GM23248 (cell line): ENCODE data around the gene GADD45B. TPM values are rescaled to one million over a fixed set of nuclear protein-coding genes. Genes with fewer than 3 reads are reported as not detected.
A peak's percentile ranks its signal among the peaks of the same experiment; 100 is the strongest.
"Not testable (repeated sequence)": the region's sequence is repeated elsewhere in the genome, so short reads cannot be mapped to it uniquely, and the experiment has no call there.

Experiments
- DNase-seq: peaks from one replicate; pipeline ENCODE4 v3.0.0-alpha.2; 2015
- H2AFZ ChIP-seq: fragments of 200-600 bp; sonication (generic); 2 replicates; pipeline ENCODE4 v1.6.1; 2016; ENCODE audit warnings: antibody characterized with exemption
- H3F3A ChIP-seq: fragments of 200-600 bp; sonication (generic); 2 replicates; pipeline ENCODE4 v1.6.1; 2016; ENCODE audit warnings: mild to moderate bottlenecking, antibody characterized with exemption, mixed run types; ENCODE audit not compliant: insufficient read depth
- H3K27ac ChIP-seq: fragments of 200-600 bp; sonication (generic); 2 replicates; pipeline ENCODE4 v1.5.1; 2016; ENCODE audit warnings: mild to moderate bottlenecking
- H3K27me3 ChIP-seq: fragments of 200-600 bp; sonication (generic); replicated peaks from 2 replicates; pipeline ENCODE4 v1.6.1; 2016; ENCODE audit warnings: mild to moderate bottlenecking; ENCODE audit not compliant: insufficient read depth
- H3K36me3 ChIP-seq: fragments of 200-600 bp; sonication (generic); 2 replicates; pipeline ENCODE4 v1.6.1; 2016; ENCODE audit warnings: low read depth, mild to moderate bottlenecking
- H3K4me1 ChIP-seq: fragments of 200-600 bp; sonication (generic); 2 replicates; pipeline ENCODE4 v1.6.1; 2016; ENCODE audit warnings: mild to moderate bottlenecking; ENCODE audit not compliant: insufficient read depth
- H3K4me2 ChIP-seq: fragments of 200-600 bp; sonication (generic); one replicate; pipeline ENCODE4 v1.6.1; 2016; ENCODE audit warnings: mild to moderate bottlenecking; ENCODE audit not compliant: unreplicated experiment
- H3K4me3 ChIP-seq: fragments of 200-600 bp; sonication (generic); 2 replicates; pipeline ENCODE4 v1.5.1; 2016; ENCODE audit warnings: mild to moderate bottlenecking
- H3K79me2 ChIP-seq: fragments of 200-600 bp; sonication (generic); 2 replicates; pipeline ENCODE4 v1.6.1; 2016; ENCODE audit warnings: mild to moderate bottlenecking; ENCODE audit not compliant: insufficient read depth
- H3K9ac ChIP-seq: fragments of 200-600 bp; sonication (generic); 2 replicates; pipeline ENCODE4 v1.6.1; 2016; ENCODE audit warnings: mild to moderate bottlenecking
- H3K9me2 ChIP-seq: fragments of 200-600 bp; sonication (generic); 2 replicates; pipeline ENCODE4 v1.6.1; 2016; ENCODE audit warnings: mixed run types, mild to moderate bottlenecking, moderate library complexity; ENCODE audit not compliant: insufficient read depth
- H3K9me3 ChIP-seq: fragments of 200-600 bp; sonication (generic); one replicate; pipeline ENCODE4 v1.6.1; 2017; ENCODE audit warnings: low read depth
- H4K20me1 ChIP-seq: fragments of 200-600 bp; sonication (generic); 2 replicates; pipeline ENCODE4 v1.6.0; 2016; ENCODE audit not compliant: insufficient read depth
- EZH2 ChIP-seq: fragments of 200-600 bp; sonication (generic); IDR thresholded peaks from 2 replicates; pipeline ENCODE4 v1.6.1; 2018; ENCODE audit warnings: antibody characterized with exemption, mild to moderate bottlenecking; ENCODE audit not compliant: insufficient read depth, poor library complexity, severe bottlenecking
- EZH2phosphoT487 ChIP-seq: fragments of 200-600 bp; sonication (generic); IDR thresholded peaks from 2 replicates; pipeline ENCODE4 v1.6.1; 2018; ENCODE audit warnings: antibody characterized with exemption, moderate library complexity, mild to moderate bottlenecking, low read depth; ENCODE audit not compliant: insufficient read depth
- WGBS, 2 experiments: methylation state at CpG; one replicate each; pipeline ENCODE4 v1.1.6; 2015 to 2017; ENCODE audit warnings: low lambda C conversion rate in 2 of 2, low coverage in 1 of 2; ENCODE audit errors: missing lambda C conversion rate in 2 of 2; 5-methylcytosine and 5-hydroxymethylcytosine counted together
- in situ Hi-C: fragments of 300-500 bp; cut with MboI; formaldehyde crosslinking; loops from 2 replicates; pipeline ENCODE4 v1.15.0; 2020
- polyA plus RNA-seq: library from polyadenylated mRNA; unstranded; fragments of >200 nt; fragmentation: Nextera tagmentation; extraction: Ambion mirVana; gene quantifications from 2 replicates; pipeline ENCODE4 v1.2.1, GENCODE V29; 2016
- total RNA-seq: library from RNA; depleted of rRNA; stranded (reverse); fragments of >200 nt; shearing (Covaris generic); gene quantifications from 2 replicates; pipeline ENCODE4 v1.2.3, GENCODE V29; 2014

The GADD45B gene
- total and polyA plus RNA-seq, 2 experiments from 2014 or later, result 89.7 to 96.1 TPM

DNA sequence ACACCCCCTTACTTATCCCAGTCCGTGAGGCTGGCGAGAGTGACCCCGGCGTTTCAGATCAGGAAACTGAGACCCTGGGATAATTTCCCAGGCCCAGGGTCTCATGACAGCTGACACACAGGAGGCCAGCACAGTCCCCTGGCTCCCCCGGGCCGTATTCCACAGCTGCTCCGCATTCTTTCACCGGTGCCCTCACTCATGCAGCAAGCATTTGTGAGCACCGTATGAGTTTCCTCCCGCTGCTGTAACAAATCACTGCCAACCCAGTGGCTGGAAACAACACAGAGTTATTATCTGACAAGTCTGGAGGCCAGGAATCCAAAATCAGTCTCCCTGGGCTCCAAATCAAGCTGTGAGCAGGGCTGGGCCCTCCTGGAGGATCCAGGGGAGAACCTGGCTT is 21.3 kb downstream of the GADD45B start:
- no peak for DNase-seq

DNA sequence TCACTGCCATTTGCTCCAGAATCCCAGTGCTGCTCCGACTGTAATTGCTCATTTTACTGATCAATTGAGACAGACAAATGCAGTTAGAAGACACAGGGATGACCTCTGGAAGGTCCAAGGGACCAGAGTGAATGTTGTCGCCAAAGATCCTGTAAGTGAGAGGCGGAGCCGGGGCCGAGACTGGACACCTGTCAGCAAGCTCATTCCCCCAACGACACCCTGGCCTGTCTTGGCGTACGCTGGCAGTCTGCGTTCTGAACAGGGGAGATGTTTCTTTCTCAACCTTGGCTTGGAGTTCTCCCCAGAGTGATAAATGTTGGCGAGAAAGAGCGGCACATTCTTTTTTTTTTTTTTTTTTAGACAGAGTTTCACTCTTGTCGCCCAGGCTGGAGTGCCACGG is 24.2 kb downstream of the GADD45B start:
- no peak for TF ChIP-seq EZH2phosphoT487
- TF ChIP-seq EZH2, result no peak
- peaks cover 30% of the 10 kb centered on the region for H3F3A ChIP-seq

More for the DNA sequence above, 21.3 kb downstream of the GADD45B start:
- Histone ChIP-seq H3K4me2 (no peak overlapping the region), H3F3A (peaks cover 28% of the 10 kb centered on the region), H3K9me2 (no peaks in the 10 kb centered on the region), H3K9me3 (no peaks in the 10 kb centered on the region), H3K4me1 (peaks cover 11% of the 10 kb centered on the region), H3K27me3 (no peaks in the 10 kb centered on the region), H3K27ac (no peak overlapping the region), H3K36me3 (no peaks in the 10 kb centered on the region), H3K79me2 (no peaks in the 10 kb centered on the region), H3K9ac (no peak overlapping the region), H4K20me1 (no peaks in the 10 kb centered on the region), H3K4me3 (no peak overlapping the region), H2AFZ (no peak overlapping the region)
- in situ Hi-C loops, result no loop called here
- TF ChIP-seq EZH2 (no peak), EZH2phosphoT487 (no peak)
- 82 to 87% methylated on average over 10 of the region's 10 CpGs for WGBS, 2 experiments

DNA sequence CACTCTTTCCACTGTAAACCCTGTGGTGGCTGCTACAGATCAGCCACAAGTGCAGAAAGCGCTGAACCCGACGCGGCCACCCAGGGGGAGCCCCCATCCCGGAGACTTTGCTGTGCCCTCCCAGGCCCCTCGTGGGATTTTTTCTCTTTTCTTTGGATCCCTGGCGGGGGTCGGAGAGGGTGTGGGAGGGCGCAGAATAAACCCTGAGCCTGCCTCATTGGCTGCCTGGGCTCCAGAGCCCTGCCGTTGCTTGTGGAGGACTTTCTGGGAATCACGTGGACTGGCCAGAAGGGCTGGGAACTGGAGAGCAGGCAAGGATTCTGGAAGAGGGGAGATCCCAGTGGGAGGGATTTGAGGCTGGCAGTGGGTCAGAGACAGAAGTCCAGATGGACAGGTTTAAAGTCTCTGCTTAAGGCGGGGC is 24.9 kb downstream of the GADD45B start:
- Histone ChIP-seq H4K20me1 (no peaks in the 10 kb centered on the region), H3K9me3 (no peaks in the 10 kb centered on the region), H2AFZ (no peak overlapping the region), H3K4me1 (peaks cover 21% of the 10 kb centered on the region), H3K4me3 (no peak overlapping the region), H3K36me3 (no peaks in the 10 kb centered on the region), H3K27me3 (no peaks in the 10 kb centered on the region), H3F3A (peaks cover 35% of the 10 kb centered on the region), H3K9ac (no peak overlapping the region), H3K79me2 (no peaks in the 10 kb centered on the region), H3K4me2 (no peak overlapping the region), H3K9me2 (no peaks in the 10 kb centered on the region), H3K27ac (no peak overlapping the region)
- DNase-seq, result no peak
- TF ChIP-seq EZH2, result no peak
- TF ChIP-seq EZH2phosphoT487, result no peak
- WGBS, 2 experiments, result 56 to 60% methylated on average over 11 to 12 of the region's 12 CpGs
- in situ Hi-C loops, result no loop called here

More for the DNA sequence above, 24.2 kb downstream of the GADD45B start:
- no peaks in the 10 kb centered on the region for H3K27me3 ChIP-seq
- no peaks in the 10 kb centered on the region for H3K79me2 ChIP-seq
- H3K9me2 ChIP-seq, result no peaks in the 10 kb centered on the region
- WGBS, 2 experiments, result 96 to 97% methylated on average over 11 to 13 of the region's 13 CpGs
- no peak overlapping the region for H3K27ac ChIP-seq
- H3K4me2 ChIP-seq, result no peak overlapping the region
- no peaks in the 10 kb centered on the region for H4K20me1 ChIP-seq
- DNase-seq, result no peak
- H3K9ac ChIP-seq, result no peak overlapping the region
- H3K9me3 ChIP-seq, result no peaks in the 10 kb centered on the region
- no peaks in the 10 kb centered on the region for H3K36me3 ChIP-seq
- H3K4me1 ChIP-seq, result peaks cover 24% of the 10 kb centered on the region
- in situ Hi-C loops, result no loop called here
- H3K4me3 ChIP-seq, result no peak overlapping the region
- H2AFZ ChIP-seq, result no peak overlapping the region

DNA sequence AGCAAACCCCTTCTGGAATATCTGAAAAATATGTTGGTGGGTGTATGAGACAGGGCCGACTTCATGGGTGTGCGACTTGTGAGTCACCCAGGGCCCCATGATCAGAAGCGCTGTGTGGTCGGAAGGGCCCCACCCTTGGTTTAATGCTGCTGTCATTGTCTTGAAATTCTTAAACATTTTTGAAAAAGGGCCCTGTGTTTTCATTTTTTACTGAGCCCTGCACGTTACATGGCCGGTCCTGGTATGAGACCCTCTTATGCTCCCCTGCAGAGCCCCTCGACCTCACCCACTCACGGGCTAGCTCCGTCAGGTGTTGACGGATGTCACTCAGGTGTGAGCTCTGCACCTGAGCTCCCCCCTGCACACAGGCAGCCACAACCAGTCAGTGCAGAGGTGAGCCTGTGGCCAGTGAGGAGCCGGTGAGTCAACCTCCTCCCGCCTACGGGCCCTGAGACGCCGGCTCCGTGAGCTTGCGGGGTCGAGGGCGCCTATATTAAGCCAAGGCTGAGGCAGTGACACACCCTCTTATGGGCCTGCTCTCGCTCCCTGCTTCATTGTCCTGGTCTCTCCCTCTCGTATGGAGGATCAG is 27.7 kb downstream of the GADD45B start:
- DNase-seq, result peak; percentile 95
- Histone ChIP-seq H3K9ac (peak overlapping the region; percentile 76), H2AFZ (peak overlapping the region; percentile 64), H3K9me3 (no peaks in the 10 kb centered on the region), H3K27ac (peak overlapping the region; percentile 97), H3K4me3 (no peak overlapping the region), H3F3A (peaks cover 23% of the 10 kb centered on the region), H3K36me3 (no peaks in the 10 kb centered on the region), H3K4me2 (peak overlapping the region; percentile 46), H3K79me2 (no peaks in the 10 kb centered on the region), H4K20me1 (no peaks in the 10 kb centered on the region), H3K27me3 (no peaks in the 10 kb centered on the region), H3K4me1 (peaks cover 20% of the 10 kb centered on the region), H3K9me2 (no peaks in the 10 kb centered on the region)
- no peak for TF ChIP-seq EZH2phosphoT487
- TF ChIP-seq EZH2, result no peak
- 6 to 9% methylated on average over 21 of the region's 21 CpGs for WGBS, 2 experiments
- in situ Hi-C loops, result no loop called here

DNA sequence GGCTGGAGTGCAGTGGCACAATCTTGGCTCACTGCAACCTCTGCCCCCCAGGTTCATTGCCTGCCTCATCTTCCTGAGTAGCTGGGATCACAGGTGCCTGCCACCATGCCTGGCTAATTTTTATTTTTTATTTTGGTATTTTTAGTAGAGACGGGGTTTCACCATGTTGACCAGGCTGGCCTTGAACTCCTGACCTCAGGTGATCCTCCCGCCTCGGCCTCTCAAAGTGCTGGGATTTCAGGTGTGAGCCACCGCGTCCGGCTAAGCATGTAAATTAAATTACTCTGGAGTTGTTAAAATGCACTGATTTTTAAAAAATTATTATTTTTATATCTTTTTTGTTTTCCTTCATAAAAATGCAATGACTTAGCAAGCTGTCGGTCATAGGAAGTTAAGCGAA is 30.7 kb downstream of the GADD45B start:
- peak overlapping the region; percentile 66 for H2AFZ ChIP-seq

More for the DNA sequence above, 30.7 kb downstream of the GADD45B start:
- peak overlapping the region; percentile 30; the same call in 1 of the 2 replicates for H3K9ac ChIP-seq
- 77 to 79% methylated on average over 8 of the region's 8 CpGs for WGBS, 2 experiments
- H3K27ac ChIP-seq, result peak overlapping the region; percentile 35
- H3K36me3 ChIP-seq, H4K20me1 ChIP-seq, H3K9me3 ChIP-seq, H3K9me2 ChIP-seq, in situ Hi-C loops, DNase-seq, H3K27me3 ChIP-seq, H3K79me2 ChIP-seq: not testable (repeated sequence)
- H3K4me3 ChIP-seq, result 0 out of 2 replicates have a peak overlapping the region, but pooled peaks have one; percentile 36
- peak overlapping the region; percentile 43 for H3K4me2 ChIP-seq
- H3F3A ChIP-seq, result peaks cover 23% of the 10 kb centered on the region
- peaks cover 20% of the 10 kb centered on the region for H3K4me1 ChIP-seq
